ENCODE measurements around the gene HIPK2.

DNA sequence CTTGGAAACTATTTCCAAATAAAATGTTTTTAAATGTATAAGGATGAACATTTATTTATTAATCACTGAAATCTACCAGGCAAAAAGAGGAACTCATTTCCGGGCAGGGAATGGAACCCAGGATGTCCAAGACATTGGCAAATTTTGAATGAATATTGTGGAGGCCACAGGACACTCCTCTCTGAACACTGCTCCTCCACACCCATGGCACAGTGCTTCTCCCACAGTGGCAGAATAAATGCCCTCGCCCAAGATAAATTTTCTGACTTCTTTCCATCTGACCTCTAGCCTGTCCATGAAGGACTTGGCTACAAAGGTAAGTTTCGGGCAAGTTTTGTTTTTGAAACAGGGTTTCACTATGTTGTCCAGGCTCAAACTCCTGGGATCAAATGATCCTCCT, 39.0 kb downstream of the HIPK2 start:
- no peak for TF ChIP-seq EZH2 (IDR thresholded peaks at IDR 0.05; ENCODE audit: low read depth)
- TF ChIP-seq, protein P1, sequence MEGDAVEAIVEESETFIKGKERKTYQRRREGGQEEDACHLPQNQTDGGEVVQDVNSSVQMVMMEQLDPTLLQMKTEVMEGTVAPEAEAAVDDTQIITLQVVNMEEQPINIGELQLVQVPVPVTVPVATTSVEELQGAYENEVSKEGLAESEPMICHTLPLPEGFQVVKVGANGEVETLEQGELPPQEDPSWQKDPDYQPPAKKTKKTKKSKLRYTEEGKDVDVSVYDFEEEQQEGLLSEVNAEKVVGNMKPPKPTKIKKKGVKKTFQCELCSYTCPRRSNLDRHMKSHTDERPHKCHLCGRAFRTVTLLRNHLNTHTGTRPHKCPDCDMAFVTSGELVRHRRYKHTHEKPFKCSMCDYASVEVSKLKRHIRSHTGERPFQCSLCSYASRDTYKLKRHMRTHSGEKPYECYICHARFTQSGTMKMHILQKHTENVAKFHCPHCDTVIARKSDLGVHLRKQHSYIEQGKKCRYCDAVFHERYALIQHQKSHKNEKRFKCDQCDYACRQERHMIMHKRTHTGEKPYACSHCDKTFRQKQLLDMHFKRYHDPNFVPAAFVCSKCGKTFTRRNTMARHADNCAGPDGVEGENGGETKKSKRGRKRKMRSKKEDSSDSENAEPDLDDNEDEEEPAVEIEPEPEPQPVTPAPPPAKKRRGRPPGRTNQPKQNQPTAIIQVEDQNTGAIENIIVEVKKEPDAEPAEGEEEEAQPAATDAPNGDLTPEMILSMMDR (conservative IDR thresholded peaks at IDR 0.05): no peak
